ENCODE data around the gene FTO.
"Not testable (repeated sequence)": the region's sequence is repeated elsewhere in the genome, so short reads cannot be mapped to it uniquely, and the experiment has no call there.

GRCh38 chr16:54181683-54182329, 477.9 kb downstream of the FTO start:
- TF ChIP-seq EZH2 (IDR thresholded peaks at IDR 0.05; ENCODE audit: borderline replicate concordance); CTCF (IDR thresholded peaks at IDR 0.05; ENCODE audit: poor library complexity): not testable (repeated sequence)

Data from hepatocyte (in vitro differentiated cells).